Activated CD8-positive, alpha-beta memory T cell treated with anti-CD3 and anti-CD28 coated beads for 4 hours (primary cell): Measurements from ENCODE around the gene LDHAL6B.

ENCODE experiments used
- DNase-seq, 2 donors: peaks; one replicate each; pipeline ENCODE4 v3.0.0-alpha.2; 2020; ENCODE audit warnings: low read depth in 2 of 2

The LDHAL6B gene

GRCh38 chr15:59218710-59219109 lies 12.1 kb downstream of the LDHAL6B start:
- DNase-seq, result no peak

- no peak for DNase-seq
These were observed 15.2 kb downstream of the LDHAL6B start for GRCh38 chr15:59221511-59222505.

- DNase-seq, result no peak
These were observed 16.4 kb downstream of the LDHAL6B start for GRCh38 chr15:59222906-59223550.

- no peak for DNase-seq
These were observed 17.1 kb downstream of the LDHAL6B start for GRCh38 chr15:59223736-59224135.

- DNase-seq, result no peak
These were observed 17.8 kb downstream of the LDHAL6B start for GRCh38 chr15:59224474-59224873.

- no peak for DNase-seq
These were observed 20.4 kb downstream of the LDHAL6B start for GRCh38 chr15:59227021-59227420.

GRCh38 chr15:59229015-59229414 lies 22.4 kb downstream of the LDHAL6B start:
- DNase-seq, result no peak

GRCh38 chr15:59229453-59229852 lies 22.8 kb downstream of the LDHAL6B start:
- DNase-seq, result no peak

- no peak for DNase-seq
These were observed 23.9 kb downstream of the LDHAL6B start for GRCh38 chr15:59230531-59231055.

GRCh38 chr15:59232476-59232875 lies 25.8 kb downstream of the LDHAL6B start:
- no peak for DNase-seq

GRCh38 chr15:59236394-59236793 lies 29.8 kb downstream of the LDHAL6B start:
- DNase-seq, result no peak

GRCh38 chr15:59237119-59237855 lies 30.6 kb downstream of the LDHAL6B start:
- DNase-seq, result no peak

GRCh38 chr15:59237924-59238331 lies 31.3 kb downstream of the LDHAL6B start:
- no peak for DNase-seq

GRCh38 chr15:59240036-59240435 lies 33.4 kb downstream of the LDHAL6B start:
- DNase-seq, result no peak

- no peak for DNase-seq
These were observed 36.0 kb downstream of the LDHAL6B start for GRCh38 chr15:59242649-59243048.

- no peak for DNase-seq
These were observed 37.0 kb downstream of the LDHAL6B start for GRCh38 chr15:59243622-59244021.

- no peak for DNase-seq
These were observed 37.7 kb downstream of the LDHAL6B start for GRCh38 chr15:59244337-59244736.

GRCh38 chr15:59245559-59245958 lies 38.9 kb downstream of the LDHAL6B start:
- no peak for DNase-seq

GRCh38 chr15:59247364-59247763 lies 40.7 kb downstream of the LDHAL6B start:
- peak; percentile 14 to 23 for DNase-seq

- no peak for DNase-seq
These were observed 43.2 kb downstream of the LDHAL6B start for GRCh38 chr15:59249816-59250215.

GRCh38 chr15:59250249-59250648 lies 43.6 kb downstream of the LDHAL6B start:
- DNase-seq, result no peak
